Measurements from ENCODE around the gene GLB1L3.

The GLB1L3 gene

DNA sequence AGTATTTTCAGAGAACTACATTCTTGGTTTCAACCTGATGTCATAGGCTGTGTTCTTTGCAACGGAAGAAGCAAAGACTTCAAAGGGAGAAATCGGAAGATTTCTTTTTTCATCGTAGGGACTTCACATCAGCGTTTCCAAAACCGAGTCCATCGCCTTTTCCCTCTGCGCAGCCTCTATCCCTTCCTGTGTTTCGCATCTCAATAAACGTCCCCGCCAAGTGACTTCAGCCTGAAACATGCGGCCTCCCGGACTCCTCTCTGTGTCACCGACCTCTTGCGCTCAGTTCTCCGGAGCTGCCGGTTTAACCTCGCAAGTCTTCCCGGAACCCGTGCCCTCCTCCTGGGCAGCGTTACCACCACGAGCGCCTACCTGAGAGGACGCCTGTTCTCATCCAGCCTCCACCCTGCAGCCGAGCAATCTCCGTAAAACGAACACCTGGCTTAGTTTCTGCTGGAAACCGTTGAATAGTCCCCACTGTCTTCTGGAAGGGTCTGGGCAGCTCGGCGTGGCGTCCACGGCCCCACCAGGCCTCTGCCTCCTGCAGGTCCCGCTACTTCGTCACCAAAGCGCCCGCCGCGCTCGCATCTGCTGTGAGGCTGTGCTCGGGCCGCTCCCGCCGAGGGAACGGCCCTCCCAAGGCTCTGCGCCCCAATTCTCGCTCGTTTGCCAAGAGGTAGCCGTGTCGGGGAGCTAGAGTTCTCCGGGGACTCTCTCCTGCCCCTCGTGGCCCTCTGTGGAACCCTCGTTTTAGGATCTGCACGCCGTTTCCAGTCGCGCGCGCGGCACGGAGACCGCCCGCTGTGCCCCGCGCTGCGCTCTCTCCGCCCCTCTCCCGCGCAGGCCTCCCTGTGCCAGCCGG lies at the start of gene GLB1L3:
TSS of gene GLB1L3 (plus strand) at position 846 of the 862 bp plus-strand sequence. CDS start 362 bp downstream, outside the sequence.
- no peak for DNase-seq

GRCh38 chr11:134226806-134227325 lies 49.3 kb upstream of the GLB1L3 start:
- DNase-seq = no peak

- no peak for DNase-seq
These were observed 47.6 kb upstream of the GLB1L3 start for GRCh38 chr11:134228625-134229024.

GRCh38 chr11:134229126-134229790 lies 46.9 kb upstream of the GLB1L3 start:
- no peak for DNase-seq

GRCh38 chr11:134230339-134230738 lies 45.8 kb upstream of the GLB1L3 start:
- no peak for DNase-seq

DNA sequence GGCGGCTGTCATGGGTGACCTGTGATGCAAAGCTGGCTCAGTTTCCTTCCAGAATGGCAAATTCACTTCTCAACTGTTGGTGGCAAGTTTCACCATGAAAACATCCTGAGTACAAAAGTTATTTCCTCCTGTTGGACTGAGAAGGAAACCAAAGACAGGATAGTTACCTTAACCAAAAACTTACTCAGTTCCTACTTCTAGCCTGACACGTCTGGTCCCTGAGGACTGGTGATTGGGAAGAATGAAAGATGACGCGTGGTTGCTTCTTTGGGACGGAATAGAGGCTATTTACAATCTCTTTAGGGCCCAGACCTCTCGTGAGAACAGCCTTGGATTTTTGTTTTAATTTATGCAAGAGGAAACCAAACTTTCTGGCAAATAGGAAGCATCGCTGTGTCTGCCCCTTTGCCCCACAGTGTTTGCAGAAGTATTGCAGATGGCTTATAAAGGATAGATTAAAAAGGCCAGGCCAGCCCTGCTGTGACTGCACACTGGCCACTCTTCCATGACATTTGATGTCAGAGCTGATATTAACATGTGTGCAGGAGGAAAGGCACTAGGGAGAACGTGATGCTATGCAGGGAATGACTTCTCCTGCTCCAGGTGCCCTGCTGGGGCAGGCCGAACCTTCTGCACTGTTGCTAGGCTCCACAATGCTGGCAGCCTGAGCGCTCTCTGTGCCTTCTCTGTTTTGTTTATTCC lies 44.1 kb upstream of the GLB1L3 start:
- DNase-seq = no peak

DNA sequence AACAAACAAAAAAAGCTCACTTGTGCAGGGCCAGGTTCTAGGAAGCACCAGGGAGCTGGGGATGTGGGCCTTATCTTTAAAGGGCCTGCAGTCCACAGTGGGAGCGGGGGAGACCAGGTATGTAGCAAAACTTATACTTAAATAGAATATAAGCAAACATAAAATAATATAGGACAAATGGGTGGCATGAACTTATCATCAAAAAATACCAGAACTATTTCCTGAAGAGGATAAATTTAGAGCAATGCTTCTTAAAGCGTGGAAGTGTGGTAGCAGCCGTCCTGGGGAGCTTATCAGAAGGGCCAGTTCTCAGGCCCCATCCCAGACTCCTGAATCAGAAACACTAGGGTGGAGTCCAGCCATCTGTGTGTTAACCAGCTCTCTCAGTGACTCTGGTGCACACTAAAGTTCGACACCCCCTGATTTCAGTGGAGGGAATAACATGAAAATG lies 42.4 kb upstream of the GLB1L3 start:
- DNase-seq = no peak

- DNase-seq = no peak
These were observed 40.8 kb upstream of the GLB1L3 start for GRCh38 chr11:134235399-134235798.

- DNase-seq = no peak
These were observed 39.2 kb upstream of the GLB1L3 start for GRCh38 chr11:134236834-134237556.

GRCh38 chr11:134237557-134237922 lies 38.6 kb upstream of the GLB1L3 start:
- no peak for DNase-seq

DNA sequence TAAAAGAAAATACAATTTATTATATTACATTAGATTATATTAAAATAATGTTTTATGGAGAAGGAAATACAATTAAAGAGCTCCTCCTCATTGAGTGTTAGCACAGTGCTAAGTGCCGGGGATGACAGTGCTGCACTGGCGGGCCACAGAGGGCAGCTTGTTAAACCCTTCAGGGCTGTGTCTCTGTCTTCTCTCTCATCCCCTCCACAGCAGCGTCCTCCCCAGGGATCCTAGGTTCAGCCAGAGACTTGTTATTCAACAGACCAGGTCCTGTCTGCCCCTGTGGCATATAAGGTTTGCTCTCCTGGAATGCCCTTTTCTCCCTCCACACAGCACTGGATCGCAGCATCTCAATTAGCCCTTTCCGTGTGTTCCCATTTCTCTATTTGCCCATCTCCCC lies 37.2 kb upstream of the GLB1L3 start:
- DNase-seq = no peak

DNA sequence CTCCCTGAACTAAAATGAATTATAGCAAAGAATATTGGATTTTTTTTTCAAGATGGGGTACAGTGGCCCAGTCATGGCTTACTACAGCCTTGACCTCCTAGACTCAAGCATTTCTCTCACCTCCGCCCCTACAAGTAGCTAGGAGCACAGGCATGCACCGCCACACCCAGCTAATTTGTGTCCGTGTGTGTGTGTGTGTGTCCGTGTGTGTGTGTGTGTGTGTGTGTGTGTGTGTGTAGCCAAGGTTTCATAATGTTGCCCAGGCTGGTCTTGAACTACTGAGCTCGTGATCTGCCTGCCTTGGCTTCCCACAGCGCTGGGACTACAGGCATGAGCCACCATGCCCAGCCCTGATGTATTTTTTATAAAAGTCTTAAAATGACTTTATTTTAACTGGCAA lies 35.6 kb upstream of the GLB1L3 start:
- DNase-seq = no peak

GRCh38 chr11:134242376-134242775 lies 33.8 kb upstream of the GLB1L3 start:
- DNase-seq = no peak

DNA sequence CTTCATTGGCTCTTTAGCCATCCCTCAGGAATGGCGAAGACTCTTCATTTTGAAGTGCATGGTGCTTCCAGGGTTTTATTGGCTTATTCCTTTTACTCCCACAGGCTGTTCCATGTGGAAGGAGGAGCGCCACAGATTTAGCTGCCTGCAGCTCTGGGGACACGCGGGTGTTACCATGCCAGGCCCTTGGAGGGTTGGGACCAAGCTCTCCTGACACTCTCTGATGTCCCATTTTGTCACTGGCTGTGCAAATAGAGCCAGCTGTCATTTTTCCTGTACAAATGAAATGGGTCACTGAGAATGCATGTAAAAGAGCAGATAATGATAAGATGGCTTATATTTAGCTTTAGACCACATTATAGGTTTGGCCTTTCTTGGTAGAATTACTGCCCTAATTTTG lies 32.3 kb upstream of the GLB1L3 start:
- DNase-seq = no peak

DNA sequence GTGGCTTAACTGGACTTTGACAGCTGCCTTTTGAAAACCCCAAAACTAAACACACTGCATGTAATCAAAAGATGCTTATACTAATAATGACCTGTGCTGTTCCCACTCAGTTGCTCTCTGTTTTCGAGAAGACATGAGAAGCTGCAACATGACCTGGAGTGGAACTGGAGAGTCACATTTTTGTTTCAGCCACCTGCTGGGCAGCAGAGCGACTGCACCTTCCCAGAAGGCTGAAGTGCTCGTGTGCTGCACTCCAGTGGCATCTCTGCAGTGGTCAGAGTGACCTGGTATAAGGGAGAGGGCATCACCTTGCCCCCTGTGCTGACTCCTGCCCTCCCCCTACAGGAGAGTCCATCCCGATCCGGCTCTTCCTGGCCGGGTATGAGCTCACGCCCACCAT lies 31.6 kb upstream of the GLB1L3 start:
- DNase-seq = no peak

- no peak for DNase-seq
These were observed 30.7 kb upstream of the GLB1L3 start for GRCh38 chr11:134245434-134245833.

DNA sequence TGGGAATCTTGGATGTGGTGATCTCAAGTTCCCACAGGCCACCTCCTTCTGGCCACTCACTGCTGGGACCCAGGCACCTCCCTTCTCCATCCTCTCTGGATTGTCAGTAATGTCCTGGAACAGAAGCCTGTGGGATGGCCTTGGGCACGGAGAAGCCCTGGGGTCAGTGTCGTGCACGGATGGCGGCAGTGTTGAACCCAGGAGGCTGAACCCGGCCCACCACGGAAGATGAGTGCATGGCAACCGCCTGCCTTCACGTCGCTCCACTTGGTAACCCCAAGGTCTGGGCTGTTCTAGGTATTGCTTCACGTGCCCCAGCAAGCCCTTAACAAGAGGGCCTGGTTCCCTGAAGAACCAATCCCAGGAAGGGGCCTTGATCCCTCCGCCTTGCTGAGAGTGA lies 30.1 kb upstream of the GLB1L3 start:
- DNase-seq = no peak

DNA sequence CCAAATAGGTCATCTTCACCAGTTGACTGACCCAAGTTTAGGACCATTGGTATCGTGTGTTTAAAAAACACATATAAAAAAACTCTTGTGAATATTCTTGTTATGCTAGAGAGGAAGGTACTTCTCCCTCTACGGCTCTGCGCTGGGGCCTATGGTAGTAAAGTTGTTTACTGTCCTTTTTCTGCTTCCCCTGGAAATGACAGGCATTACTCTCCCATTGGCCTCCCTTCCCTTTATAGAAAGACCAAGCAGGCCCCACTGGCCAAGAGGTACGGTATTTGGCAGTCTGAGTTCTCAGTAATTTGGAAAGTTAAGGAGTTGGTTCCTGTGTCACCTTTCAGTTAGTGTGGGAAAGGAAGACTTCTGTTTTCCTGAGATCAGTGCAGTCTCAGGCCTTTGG lies 29.5 kb upstream of the GLB1L3 start:
- DNase-seq = no peak

- no peak for DNase-seq
These were observed 27.2 kb upstream of the GLB1L3 start for GRCh38 chr11:134248910-134249480.

DNA sequence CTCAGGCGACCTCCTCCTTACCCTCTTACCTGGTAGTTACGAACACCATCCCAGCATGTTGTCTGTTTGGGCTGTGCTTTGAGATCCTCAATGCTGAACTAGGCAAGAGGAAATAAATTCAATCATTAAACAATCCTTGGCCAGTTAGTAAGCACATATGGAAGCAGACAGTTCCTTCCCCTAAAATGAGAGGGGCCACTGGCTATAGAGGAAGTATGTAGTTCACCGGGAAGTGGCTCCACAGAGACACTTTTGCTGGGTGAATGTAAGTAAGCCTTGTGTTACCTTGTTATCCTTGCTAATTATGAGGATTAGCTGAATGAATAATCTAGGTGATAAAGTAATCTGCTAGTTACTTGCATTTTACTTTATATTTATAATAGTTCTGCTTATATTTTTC lies 25.9 kb upstream of the GLB1L3 start:
- no peak for DNase-seq

GRCh38 chr11:134250675-134251074 lies 25.5 kb upstream of the GLB1L3 start:
- no peak for DNase-seq

All from NCI-H2081 treated with DMSO at 0.1 percent for 48 hours (cell line).